IPS-15b (cell line): Measurements from ENCODE around the gene NCK2.
"Not testable (repeated sequence)": the region's sequence is repeated elsewhere in the genome, so short reads cannot be mapped to it uniquely, and the experiment has no call there.

Source experiments
- H3K27me3 ChIP-seq: one replicate; pipeline ENCODE4 v1.6.1; 2013; ENCODE audit warnings: low read length; ENCODE audit not compliant: control insufficient read depth, insufficient read depth
- H3K36me3 ChIP-seq: one replicate; pipeline ENCODE4 v1.6.1; 2013; ENCODE audit warnings: low read length; ENCODE audit not compliant: control insufficient read depth, insufficient read depth
- H3K4me1 ChIP-seq: one replicate; pipeline ENCODE4 v1.6.1; 2013; ENCODE audit warnings: mild to moderate bottlenecking, low read length; ENCODE audit not compliant: control insufficient read depth, insufficient read depth
- H3K4me3 ChIP-seq: one replicate; pipeline ENCODE4 v1.5.1; 2013; ENCODE audit warnings: low read depth, low read length
- H3K9ac ChIP-seq: one replicate; pipeline ENCODE4 v1.6.1; 2013; ENCODE audit warnings: low read depth, mild to moderate bottlenecking, low read length
- H3K9me3 ChIP-seq: one replicate; pipeline ENCODE4 v1.6.1; 2013; ENCODE audit warnings: mild to moderate bottlenecking, low read length; ENCODE audit not compliant: control insufficient read depth, insufficient read depth

NCK2 gene

DNA sequence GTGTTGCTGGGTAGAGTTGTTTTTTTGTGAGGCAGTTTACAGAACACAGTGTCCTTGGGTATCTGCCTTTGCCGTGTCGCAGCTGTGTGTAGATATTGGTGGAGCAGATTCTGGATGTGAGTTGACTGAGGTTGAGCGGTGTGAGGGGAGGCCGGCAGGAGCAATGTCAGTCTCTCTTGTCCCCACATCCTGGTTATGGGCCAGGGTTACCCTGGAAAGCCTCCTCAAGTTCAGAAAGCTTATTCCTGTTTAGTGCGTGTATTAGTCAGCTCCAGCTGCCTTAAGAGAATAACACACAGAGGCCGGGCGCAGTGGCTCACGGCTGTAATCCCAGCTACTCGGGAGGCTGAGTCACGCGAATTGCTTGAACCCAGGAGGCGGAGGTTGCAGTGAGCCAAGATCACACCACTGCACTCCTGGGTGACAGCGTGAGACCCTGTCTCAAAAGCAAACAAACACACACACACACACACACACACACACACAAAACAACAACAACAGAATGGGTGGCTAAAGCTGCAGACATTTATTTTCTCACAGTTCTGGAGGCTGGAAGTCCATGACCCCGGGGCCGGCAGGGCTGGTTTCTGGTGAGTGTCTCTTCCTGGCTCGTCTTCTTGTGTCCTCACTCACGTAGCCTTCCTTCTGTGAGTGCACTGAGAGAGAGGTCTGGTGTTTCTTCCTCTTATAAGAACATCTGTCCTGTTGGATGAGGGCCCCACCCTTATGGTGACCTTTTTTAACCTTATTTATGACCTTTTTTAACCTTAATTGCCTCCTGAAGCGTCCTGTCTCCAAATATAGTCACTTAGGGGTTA is 5.1 kb downstream of the NCK2 start:
- no peak overlapping the region for H3K9ac ChIP-seq
- no peaks in the 10 kb centered on the region for H3K27me3 ChIP-seq
- H3K4me3 ChIP-seq: no peak overlapping the region
- H3K36me3 ChIP-seq: peaks cover 3% of the 10 kb centered on the region
- no peaks in the 10 kb centered on the region for H3K9me3 ChIP-seq
- peaks cover 18% of the 10 kb centered on the region for H3K4me1 ChIP-seq

GRCh38 chr2:105750735-105751134 is 6.0 kb downstream of the NCK2 start:
- H3K9ac ChIP-seq: no peak overlapping the region
- H3K4me1 ChIP-seq: peaks cover 21% of the 10 kb centered on the region
- H3K4me3 ChIP-seq: no peak overlapping the region
- H3K27me3 ChIP-seq: no peaks in the 10 kb centered on the region
- H3K9me3 ChIP-seq: no peaks in the 10 kb centered on the region
- H3K36me3 ChIP-seq: peaks cover 3% of the 10 kb centered on the region

- peaks cover 23% of the 10 kb centered on the region for H3K4me1 ChIP-seq
- H3K4me3 ChIP-seq: no peak overlapping the region
- no peak overlapping the region for H3K9ac ChIP-seq
- no peaks in the 10 kb centered on the region for H3K9me3 ChIP-seq
- peaks cover 3% of the 10 kb centered on the region for H3K36me3 ChIP-seq
- H3K27me3 ChIP-seq: no peaks in the 10 kb centered on the region
Measured at GRCh38 chr2:105751272-105751671, 6.6 kb downstream of the NCK2 start.

- Histone ChIP-seq H3K4me3 (no peak overlapping the region), H3K4me1 (peaks cover 26% of the 10 kb centered on the region), H3K9ac (no peak overlapping the region), H3K27me3 (no peaks in the 10 kb centered on the region), H3K9me3 (no peaks in the 10 kb centered on the region), H3K36me3 (peaks cover 3% of the 10 kb centered on the region)
Measured at GRCh38 chr2:105752691-105753358, 8.1 kb downstream of the NCK2 start.

DNA sequence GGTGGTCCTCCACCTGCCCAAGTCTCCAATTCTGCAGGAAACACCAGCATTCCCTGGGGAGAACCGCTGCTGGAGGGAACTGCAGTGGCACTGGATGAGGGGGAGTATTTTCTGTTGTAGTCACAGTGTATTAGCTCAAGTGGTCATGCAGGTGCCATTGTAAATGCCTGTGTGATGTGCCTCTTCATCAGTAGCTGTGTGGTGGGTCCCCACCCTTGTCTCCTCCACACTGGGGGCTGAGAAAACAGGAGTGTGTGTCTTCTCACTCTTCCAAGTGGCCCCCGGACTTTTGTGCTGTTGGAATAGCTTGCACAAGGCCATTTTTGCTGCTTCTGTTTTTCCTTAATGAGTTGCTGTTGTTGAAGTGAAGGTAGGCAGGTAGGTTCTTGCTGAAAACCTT is 8.7 kb downstream of the NCK2 start:
- no peaks in the 10 kb centered on the region for H3K9me3 ChIP-seq

DNA sequence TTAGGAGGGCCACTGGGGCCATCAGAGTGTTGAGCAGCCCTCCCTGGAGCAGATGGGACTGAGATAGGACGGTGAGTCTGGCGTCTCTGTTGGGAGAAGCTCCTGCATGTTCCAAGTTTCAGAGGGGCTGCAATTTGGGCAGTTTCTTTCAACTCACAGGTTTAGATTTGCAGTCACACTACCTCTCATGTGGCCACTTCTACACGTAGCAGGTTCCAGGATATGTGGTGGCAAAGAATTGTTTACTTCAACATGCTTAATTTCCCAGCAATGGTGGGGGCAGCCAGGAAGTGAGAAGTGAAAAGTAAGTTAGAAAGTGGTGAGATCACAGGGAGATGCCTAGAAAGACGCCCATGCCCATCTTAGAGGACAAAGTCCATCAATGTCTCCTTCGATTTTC is 9.3 kb downstream of the NCK2 start:
- H3K9ac ChIP-seq: no peak overlapping the region
- peaks cover 3% of the 10 kb centered on the region for H3K36me3 ChIP-seq
- H3K4me3 ChIP-seq: no peak overlapping the region

More for the DNA sequence above, 8.7 kb downstream of the NCK2 start:
- no peak overlapping the region for H3K9ac ChIP-seq
- H3K4me1 ChIP-seq: peaks cover 26% of the 10 kb centered on the region
- peaks cover 3% of the 10 kb centered on the region for H3K36me3 ChIP-seq
- no peak overlapping the region for H3K4me3 ChIP-seq
- H3K27me3 ChIP-seq: no peaks in the 10 kb centered on the region

GRCh38 chr2:105754994-105755393 is 10.3 kb downstream of the NCK2 start:
- no peak overlapping the region for H3K4me3 ChIP-seq
- H3K9ac ChIP-seq: no peak overlapping the region
- H3K27me3 ChIP-seq: no peaks in the 10 kb centered on the region
- no peaks in the 10 kb centered on the region for H3K9me3 ChIP-seq
- peaks cover 3% of the 10 kb centered on the region for H3K36me3 ChIP-seq
- peaks cover 28% of the 10 kb centered on the region for H3K4me1 ChIP-seq

More for the DNA sequence above, 9.3 kb downstream of the NCK2 start:
- Histone ChIP-seq H3K4me1 (peaks cover 26% of the 10 kb centered on the region), H3K9me3 (no peaks in the 10 kb centered on the region), H3K27me3 (no peaks in the 10 kb centered on the region)

- Histone ChIP-seq H3K9ac (no peak overlapping the region), H3K27me3 (no peaks in the 10 kb centered on the region), H3K4me1 (peaks cover 31% of the 10 kb centered on the region), H3K36me3 (peaks cover 3% of the 10 kb centered on the region), H3K4me3 (no peak overlapping the region), H3K9me3 (no peaks in the 10 kb centered on the region)
Measured at GRCh38 chr2:105755895-105756294, 11.2 kb downstream of the NCK2 start.

- peaks cover 31% of the 10 kb centered on the region for H3K4me1 ChIP-seq
- no peaks in the 10 kb centered on the region for H3K9me3 ChIP-seq
- H3K4me3 ChIP-seq: no peak overlapping the region
- H3K27me3 ChIP-seq: no peaks in the 10 kb centered on the region
- no peak overlapping the region for H3K9ac ChIP-seq
- H3K36me3 ChIP-seq: peaks cover 3% of the 10 kb centered on the region
Measured at GRCh38 chr2:105756435-105756834, 11.7 kb downstream of the NCK2 start.

DNA sequence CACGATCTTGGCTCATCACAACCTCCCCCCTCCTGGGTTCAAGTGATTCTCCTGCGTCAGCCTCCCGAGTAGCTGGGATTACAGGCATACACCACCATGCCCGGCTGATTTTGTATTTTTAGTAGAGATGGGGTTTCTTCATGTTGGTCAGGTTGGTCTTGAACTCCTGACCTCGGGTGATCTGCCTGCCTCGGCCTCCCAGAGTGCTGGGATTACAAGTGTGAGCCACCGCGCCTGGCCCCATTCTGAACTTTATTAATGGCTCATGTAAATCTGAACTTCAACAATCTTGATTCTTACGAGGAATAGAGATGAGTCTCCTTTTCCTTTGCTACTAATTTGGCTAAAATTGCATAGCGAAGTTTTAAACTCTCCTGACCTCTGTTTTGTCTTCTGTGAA is 12.2 kb downstream of the NCK2 start:
- peaks cover 34% of the 10 kb centered on the region for H3K4me1 ChIP-seq
- H3K9ac ChIP-seq, H3K4me3 ChIP-seq, H3K9me3 ChIP-seq, H3K27me3 ChIP-seq, H3K36me3 ChIP-seq: not testable (repeated sequence)

- H3K4me3 ChIP-seq: no peak overlapping the region
- H3K27me3 ChIP-seq: no peaks in the 10 kb centered on the region
- H3K9me3 ChIP-seq: no peaks in the 10 kb centered on the region
- H3K4me1 ChIP-seq: peaks cover 38% of the 10 kb centered on the region
- H3K9ac ChIP-seq: no peak overlapping the region
- peaks cover 3% of the 10 kb centered on the region for H3K36me3 ChIP-seq
Measured at GRCh38 chr2:105757433-105757832, 12.7 kb downstream of the NCK2 start.

GRCh38 chr2:105760191-105760590 is 15.5 kb downstream of the NCK2 start:
- no peak overlapping the region for H3K9ac ChIP-seq

More at GRCh38 chr2:105760191-105760590, 15.5 kb downstream of the NCK2 start:
- H3K4me3 ChIP-seq: no peak overlapping the region
- no peaks in the 10 kb centered on the region for H3K9me3 ChIP-seq
- H3K36me3 ChIP-seq: no peaks in the 10 kb centered on the region
- H3K4me1 ChIP-seq: peaks cover 24% of the 10 kb centered on the region
- H3K27me3 ChIP-seq: no peaks in the 10 kb centered on the region
